ENCODE measurements around the gene UBE2E2.

Gene UBE2E2

DNA sequence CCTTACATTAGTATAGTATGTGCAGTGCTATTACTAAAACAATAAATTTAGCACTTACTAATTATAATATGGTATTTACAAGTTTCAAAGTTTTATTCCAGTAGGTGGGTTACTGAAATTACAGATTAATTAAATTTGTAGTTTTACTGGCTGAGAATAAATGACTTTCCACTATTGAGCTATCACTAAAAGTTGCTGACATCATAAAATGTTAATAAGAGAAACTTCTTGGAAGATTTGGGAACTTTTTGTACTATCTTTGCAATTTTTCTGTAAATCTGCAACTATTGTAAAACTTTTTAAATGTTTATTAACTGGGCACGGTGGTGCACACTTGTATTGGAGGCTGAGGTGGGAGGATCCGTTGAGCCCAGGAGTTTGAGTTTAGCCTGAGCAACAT, 247.7 kb downstream of the UBE2E2 start:
- no peak for DNase-seq (ENCODE audit: extremely low read depth, low read depth)
- TF ChIP-seq, protein P1, sequence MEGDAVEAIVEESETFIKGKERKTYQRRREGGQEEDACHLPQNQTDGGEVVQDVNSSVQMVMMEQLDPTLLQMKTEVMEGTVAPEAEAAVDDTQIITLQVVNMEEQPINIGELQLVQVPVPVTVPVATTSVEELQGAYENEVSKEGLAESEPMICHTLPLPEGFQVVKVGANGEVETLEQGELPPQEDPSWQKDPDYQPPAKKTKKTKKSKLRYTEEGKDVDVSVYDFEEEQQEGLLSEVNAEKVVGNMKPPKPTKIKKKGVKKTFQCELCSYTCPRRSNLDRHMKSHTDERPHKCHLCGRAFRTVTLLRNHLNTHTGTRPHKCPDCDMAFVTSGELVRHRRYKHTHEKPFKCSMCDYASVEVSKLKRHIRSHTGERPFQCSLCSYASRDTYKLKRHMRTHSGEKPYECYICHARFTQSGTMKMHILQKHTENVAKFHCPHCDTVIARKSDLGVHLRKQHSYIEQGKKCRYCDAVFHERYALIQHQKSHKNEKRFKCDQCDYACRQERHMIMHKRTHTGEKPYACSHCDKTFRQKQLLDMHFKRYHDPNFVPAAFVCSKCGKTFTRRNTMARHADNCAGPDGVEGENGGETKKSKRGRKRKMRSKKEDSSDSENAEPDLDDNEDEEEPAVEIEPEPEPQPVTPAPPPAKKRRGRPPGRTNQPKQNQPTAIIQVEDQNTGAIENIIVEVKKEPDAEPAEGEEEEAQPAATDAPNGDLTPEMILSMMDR (IDR thresholded peaks at IDR 0.05; ENCODE audit: low read depth, low read length, missing control alignments) = no peak
- no peak overlapping the region for H3K4me3 ChIP-seq (replicated peaks; ENCODE audit: low read depth, low read length)

DNA sequence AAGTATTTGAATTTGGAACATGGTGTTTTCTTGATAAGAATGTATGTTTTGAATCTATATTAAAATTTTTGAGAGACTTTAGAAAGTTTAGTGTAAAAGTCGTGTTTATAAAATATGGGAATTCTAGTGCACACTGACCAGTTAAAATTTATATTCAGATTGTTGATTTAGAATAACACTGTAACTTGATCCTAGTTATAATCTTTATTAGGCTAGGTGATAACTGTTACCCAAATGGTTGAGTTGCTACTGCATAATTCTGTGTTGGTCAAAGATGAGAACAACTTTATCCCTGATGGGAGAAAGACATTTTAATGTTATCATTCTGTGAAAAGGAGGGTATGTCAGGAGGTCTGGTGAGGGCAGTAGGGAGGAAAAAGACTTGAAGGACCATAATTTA, 249.3 kb downstream of the UBE2E2 start:
- H3K4me3 ChIP-seq (replicated peaks; ENCODE audit: low read depth, low read length) = no peak overlapping the region
- no peak for DNase-seq (ENCODE audit: extremely low read depth, low read depth)
- TF ChIP-seq, protein P1 (IDR thresholded peaks at IDR 0.05; ENCODE audit: low read depth, low read length, missing control alignments) = no peak

DNA sequence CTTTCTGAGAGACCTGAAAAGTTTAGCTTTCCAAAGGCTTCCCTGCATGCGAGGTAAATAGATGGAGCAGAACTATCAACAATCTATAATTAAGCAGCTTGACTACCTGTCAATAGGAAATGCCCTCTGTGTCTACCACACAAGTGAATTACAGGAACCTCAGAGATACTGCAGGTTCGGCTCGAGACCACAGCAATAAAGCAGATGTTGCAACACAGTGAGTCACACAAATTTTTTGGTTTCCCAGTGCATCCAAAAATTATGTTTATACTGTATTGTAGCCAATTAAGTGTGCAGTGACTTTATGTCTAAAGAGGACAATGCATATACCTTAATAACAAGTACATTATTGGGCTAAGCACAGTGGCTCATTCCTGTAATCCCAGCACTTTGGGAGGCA, 252.0 kb downstream of the UBE2E2 start:
- TF ChIP-seq, protein P1 (IDR thresholded peaks at IDR 0.05; ENCODE audit: low read depth, low read length, missing control alignments) = no peak
- H3K4me3 ChIP-seq (replicated peaks; ENCODE audit: low read depth, low read length) = no peak overlapping the region
- DNase-seq (ENCODE audit: extremely low read depth, low read depth) = peak; percentile 49

DNA sequence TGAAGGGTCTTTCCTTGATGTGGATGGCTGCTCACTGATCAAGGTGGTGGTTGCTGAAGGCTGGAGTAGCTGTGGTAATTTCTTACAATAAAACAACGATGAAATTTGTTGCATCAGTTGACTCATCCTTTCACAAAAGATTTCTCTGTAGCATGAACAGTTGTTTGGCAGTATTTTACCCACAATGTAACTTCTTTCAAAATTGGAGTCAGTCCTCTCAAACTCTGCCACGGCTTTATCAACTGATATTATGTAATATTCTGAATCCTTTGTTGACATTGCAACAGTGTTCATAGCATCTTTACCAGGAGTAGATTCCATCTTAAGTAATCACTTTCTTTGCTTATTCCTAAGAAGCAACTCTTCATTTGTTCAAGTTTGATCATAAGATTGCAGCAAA, 252.6 kb downstream of the UBE2E2 start:
- TF ChIP-seq, protein P1 (IDR thresholded peaks at IDR 0.05; ENCODE audit: low read depth, low read length, missing control alignments) = no peak
- DNase-seq (ENCODE audit: extremely low read depth, low read depth) = no peak

DNA sequence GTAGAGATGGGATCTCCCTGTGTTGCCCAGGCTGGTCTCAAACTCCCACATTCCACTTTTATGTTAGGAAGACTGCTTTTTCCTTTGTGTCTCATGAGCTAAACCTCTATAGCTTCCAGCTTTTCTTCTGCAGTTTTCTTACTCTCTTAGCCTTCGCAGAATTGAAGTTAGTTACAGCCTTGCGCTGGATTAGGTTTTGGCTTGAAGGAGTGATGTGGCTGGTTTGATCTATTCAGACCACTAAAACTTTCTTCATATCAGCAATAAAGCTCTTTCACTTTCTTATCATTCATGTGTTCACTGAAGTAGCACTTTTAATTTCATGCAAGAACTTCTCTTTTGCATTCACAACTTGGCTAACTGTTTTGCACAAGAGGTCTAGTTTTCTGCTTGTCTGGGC, 254.6 kb downstream of the UBE2E2 start:
- DNase-seq (ENCODE audit: extremely low read depth, low read depth) = no peak
- no peak overlapping the region for H3K4me3 ChIP-seq (replicated peaks; ENCODE audit: low read depth, low read length)
- TF ChIP-seq, protein P1 (IDR thresholded peaks at IDR 0.05; ENCODE audit: low read depth, low read length, missing control alignments) = no peak

More for the DNA sequence above, 252.6 kb downstream of the UBE2E2 start:
- H3K4me3 ChIP-seq (replicated peaks; ENCODE audit: low read depth, low read length) = no peak overlapping the region

DNA sequence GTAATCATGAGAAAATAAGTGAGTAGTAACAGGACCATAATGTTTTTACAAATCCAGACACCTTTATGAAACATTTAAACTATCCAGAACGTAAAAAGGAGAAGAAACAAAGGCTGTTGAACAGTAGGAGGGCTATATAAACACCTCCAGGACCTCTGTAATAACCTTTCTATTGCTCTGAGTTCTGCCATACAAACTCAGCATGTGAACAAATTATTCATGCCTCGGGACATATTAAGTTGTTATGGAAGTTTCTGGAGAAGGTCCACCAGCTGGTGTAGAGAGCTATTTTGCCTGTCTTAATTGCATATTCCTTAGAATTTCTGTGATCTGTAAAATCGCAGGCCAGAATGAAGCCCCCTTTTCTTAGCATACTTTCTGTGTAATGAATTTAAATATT, 256.3 kb downstream of the UBE2E2 start:
- no peak for DNase-seq (ENCODE audit: extremely low read depth, low read depth)
- no peak overlapping the region for H3K4me3 ChIP-seq (replicated peaks; ENCODE audit: low read depth, low read length)
- TF ChIP-seq, protein P1 (IDR thresholded peaks at IDR 0.05; ENCODE audit: low read depth, low read length, missing control alignments) = no peak

DNA sequence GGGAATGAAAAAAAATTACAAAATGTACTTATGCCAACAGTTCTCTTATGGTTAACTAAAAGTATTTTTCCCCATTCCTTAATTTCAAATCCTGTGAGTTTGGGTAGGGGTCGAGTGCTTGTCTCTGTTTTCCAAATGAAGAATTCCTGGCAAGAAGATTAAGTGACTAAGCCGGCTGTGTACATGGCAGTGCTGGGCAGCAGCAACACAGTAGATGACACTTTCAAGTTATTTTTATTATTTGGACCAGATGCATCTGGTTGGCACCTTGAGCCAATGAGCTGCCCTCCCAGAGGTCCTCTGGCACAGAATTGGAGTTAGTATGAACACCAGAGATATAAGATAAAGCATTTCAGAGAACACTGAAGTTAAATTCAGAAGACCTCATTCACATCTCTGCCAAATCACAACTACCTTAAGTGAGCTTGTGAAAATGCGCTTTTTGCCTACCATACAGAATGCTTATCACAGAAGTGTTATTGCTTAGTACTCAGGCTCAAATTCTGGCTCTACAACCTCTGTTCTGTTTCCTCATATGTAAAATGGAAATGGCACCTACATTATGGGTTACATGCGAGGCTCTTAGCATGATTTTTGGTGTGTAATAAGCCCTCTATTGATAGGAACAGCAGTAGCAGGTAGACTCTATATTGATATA, 256.9 kb downstream of the UBE2E2 start:
- TF ChIP-seq, protein P1 (IDR thresholded peaks at IDR 0.05; ENCODE audit: low read depth, low read length, missing control alignments) = no peak
- DNase-seq (ENCODE audit: extremely low read depth, low read depth) = no peak
- no peak overlapping the region for H3K4me3 ChIP-seq (replicated peaks; ENCODE audit: low read depth, low read length)

All from HFF-Myc (cell line).